Femur (tissue), 1 donor: ENCODE measurements around the gene EVC2.

ENCODE experiments used
- DNase-seq: peaks from one replicate; pipeline ENCODE4 v3.0.0-alpha.2; 2017

The EVC2 gene

GRCh38 chr4:5666741-5667140 is 41.6 kb downstream of the EVC2 start:
- DNase-seq: no peak

GRCh38 chr4:5664778-5665177 is 43.6 kb downstream of the EVC2 start:
- DNase-seq: no peak

GRCh38 chr4:5662555-5662954 is 45.8 kb downstream of the EVC2 start:
- DNase-seq: no peak

- DNase-seq: no peak
These were observed 47.1 kb downstream of the EVC2 start for GRCh38 chr4:5661237-5661636.

GRCh38 chr4:5660185-5660584 is 48.2 kb downstream of the EVC2 start:
- DNase-seq: no peak

DNA sequence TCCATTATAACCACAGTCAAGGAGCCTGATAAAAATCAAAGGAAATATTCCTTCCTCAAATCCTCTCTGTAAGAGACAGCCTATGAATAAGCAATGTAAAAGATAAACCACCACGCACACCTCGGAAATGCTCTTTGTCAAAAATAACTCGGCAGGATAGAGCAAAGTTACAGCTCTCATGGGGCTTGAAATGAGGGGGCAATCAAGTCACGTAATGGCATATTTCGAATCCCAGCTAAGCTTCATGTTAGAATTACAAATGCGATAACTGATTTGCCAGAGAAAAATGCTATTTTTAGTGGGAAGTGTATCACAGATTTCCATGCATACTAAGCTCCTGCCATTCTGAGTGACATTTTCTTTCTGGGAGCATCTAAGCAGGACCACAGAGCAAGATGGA is 49.4 kb downstream of the EVC2 start:
- no peak for DNase-seq

- no peak for DNase-seq
These were observed 51.9 kb downstream of the EVC2 start for GRCh38 chr4:5656415-5656814.

GRCh38 chr4:5654791-5655190 is 53.6 kb downstream of the EVC2 start:
- no peak for DNase-seq

GRCh38 chr4:5651089-5651488 is 57.3 kb downstream of the EVC2 start:
- DNase-seq: no peak

GRCh38 chr4:5650040-5650439 is 58.3 kb downstream of the EVC2 start:
- no peak for DNase-seq

DNA sequence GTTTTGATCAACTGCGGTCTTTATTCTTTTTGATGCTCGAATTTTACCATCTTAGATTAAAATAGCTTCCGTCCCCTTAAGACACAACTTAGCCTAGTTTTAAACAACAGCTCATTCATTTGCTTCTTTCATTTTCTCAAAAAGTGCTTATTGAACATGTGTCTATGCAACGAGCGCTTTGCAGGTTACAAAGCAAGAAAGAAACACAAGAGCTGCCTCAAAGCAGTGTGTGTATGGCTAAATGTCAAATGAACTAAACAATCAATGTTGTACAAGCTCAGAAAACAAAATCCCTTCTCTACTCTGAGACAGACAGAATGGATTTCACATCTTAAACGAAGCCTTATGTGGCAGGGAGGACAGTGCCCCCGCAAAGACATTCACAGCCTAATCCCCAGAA is 61.0 kb downstream of the EVC2 start:
- no peak for DNase-seq

DNA sequence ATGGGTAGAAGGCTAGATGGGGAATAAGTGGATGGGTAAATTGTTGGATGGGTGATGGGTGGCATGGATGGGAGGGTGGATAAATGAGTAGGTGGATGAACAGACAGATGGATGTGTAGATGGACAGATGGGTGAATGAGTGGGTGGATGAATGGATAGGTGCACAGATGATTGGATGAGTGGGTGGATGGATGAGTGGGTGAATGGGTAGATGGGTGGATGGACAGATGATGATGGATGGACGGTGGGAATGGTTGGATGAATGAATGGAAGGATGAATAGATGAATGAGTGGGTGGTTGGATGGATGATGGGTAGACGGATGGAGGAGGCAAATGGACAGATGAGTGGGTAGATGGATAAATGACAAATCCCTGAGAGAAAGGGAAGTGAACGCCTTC is 68.3 kb downstream of the EVC2 start:
- DNase-seq: no peak

DNA sequence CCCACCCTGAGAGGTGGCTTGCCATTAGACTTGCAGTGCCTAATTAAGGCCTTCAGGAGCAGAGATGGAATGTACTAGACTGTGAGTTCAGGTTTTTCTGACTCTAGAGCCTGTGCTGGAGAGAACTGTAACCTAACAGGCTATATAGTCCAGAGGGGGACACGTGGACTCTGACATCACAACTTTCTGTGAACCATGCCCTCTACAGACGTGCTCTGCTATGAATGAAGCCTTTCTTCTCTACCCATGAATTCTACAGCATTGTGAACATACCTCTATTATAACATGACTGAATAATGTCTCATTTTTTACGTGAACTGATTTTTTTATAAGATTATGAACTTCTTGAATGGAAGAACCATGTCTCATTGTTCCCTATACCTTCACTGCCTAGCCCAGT is 68.8 kb downstream of the EVC2 start:
- no peak for DNase-seq

DNA sequence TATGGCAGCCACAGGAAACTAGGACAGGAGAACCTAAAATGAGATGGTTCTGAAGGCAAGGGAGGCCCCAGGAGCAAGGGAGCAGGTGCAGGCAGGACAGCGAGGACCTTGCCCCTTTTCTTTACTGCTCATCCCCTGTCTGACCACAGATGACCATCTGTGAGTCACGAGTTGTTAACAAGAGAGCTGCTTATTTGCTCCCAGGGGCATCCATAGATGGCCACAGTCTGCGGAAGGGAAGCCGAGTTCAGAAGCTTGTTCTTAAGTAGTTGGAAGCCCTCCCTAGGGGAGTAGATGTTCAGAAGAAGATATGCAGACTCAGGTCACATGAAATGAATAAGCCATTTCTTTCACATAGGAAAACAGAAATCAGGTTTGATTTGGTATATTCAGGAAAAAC is 69.4 kb downstream of the EVC2 start:
- no peak for DNase-seq

GRCh38 chr4:5638316-5638715 is 70.0 kb downstream of the EVC2 start:
- DNase-seq: no peak

DNA sequence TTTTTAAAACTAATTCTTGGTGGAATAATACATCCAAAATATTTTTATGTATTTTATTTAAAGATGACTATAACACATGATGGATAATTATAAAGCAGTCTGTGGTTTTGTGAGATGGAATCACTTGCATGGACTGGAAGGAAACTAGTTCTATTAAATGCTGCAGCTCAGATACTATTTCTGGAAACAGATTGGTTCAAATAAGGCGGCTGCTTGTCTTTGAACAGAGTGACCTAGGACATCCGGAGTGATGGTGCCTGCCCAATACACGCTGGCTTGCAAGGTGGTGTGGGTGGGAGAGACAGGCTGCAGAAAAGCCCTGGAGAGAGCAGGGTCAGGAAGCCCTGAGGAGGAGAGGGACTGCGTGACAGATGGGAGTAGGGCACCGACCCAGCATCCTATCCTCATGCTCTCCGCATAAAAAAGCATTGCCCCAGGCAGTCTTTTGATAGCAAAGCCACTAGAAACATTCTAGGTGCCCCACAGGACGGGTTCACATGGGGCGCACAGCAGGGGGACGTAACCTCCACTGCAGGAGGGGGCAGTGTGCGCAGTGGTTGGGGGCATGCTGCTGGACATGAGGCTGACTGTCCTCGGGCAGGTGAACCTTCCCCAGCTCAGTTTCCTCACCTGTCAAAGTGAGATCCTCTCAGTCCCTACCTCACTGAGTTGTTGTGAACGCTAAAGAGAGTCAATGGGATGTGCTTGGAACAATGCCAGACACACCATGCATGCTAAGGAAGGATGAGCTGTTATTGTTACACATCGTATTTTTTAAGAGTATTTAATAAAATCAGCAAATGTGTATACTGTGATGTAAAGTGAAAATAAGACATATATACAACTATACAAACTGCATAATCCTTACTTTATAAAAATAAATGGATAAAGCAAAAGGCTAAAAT is 71.3 kb downstream of the EVC2 start:
- DNase-seq: no peak

DNA sequence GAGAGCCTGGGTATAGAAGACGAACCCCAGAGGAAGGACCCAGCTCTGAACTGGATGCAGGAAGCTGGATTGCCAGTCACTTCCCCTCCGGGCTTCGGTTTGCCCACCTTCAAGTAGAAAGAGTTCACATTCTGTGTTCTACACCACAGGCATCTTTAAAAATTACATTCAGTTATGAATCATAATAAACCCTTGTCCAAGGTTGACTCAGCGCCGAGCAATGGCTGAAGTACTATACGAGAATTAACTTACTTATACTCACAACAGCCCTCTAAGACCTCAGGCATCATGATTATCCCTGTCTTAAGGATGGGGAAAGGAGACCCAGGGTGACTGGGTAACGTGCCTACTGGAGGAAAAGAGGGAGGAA is 72.5 kb downstream of the EVC2 start:
- DNase-seq: no peak

DNA sequence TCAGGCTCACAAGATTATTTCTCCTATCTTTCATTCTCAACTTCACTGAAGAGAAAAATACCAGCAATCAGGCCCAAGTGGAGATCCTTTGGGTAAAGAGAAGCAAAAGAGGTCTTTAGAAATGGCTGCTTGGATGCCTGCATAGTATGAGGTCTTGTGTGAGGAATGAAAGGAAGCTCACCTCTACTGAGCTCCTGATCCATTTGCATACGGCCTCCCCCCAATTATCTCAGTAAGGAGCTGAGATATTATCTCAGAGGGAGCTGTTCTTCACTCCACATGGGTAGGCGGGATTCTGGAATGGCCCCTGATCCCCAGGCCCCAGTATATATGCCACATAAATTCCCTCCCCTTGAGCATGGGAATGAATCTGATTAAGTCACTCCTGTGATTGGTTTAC is 75.8 kb downstream of the EVC2 start:
- no peak for DNase-seq

GRCh38 chr4:5632066-5632440 is 76.3 kb downstream of the EVC2 start:
- no peak for DNase-seq

DNA sequence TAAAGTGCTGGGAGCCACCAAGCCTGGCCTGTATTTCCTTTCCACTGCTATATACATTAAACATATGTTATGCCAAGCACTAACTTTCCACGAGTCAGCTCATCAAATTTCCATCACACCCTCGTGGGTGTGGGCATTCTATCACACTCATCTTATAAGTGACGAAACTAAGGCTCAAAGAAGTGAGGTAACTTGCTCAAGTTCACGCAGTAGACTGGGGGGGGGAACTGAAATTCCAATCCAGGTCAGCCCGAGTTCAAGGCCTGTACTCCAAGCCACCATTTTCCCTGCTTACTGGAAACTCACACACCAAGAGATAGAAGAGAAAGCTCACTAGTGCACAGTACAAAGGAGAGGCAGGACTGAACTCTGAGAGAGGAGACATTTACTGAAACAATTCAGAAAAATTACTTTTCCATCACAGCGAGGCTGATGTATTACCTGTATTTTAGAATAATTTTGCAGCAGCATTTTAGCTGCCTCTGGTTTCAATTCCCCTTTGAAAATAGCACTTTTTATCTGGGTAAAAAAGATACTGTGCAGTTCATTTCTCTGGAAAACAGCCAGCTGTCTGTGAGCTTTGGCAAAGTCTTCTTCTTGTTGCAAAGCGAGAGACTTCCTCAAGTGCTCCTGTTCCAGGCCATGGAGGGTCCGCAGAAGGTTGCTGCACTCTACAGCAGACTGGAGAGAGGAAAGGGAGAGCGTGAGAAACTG is 76.8 kb downstream of the EVC2 start:
- no peak for DNase-seq

DNA sequence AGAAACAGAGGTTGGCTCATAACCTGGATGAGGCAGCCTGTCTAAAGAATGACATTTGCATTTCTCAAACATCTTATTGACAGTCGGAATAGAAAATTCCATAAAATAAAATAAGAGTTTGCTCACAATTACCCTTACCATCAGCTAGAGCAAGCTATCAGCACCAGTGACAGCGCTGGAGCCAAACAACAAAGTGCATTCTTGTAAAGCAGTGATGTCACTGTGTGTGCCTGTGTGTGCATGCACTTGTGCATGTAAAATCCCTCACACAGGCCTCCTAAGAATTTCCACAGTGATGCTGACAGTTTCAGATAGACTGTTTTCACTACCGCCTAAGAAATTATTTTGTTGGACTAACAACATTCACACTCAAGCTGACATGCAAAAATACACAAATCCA is 77.6 kb downstream of the EVC2 start:
- no peak for DNase-seq

DNA sequence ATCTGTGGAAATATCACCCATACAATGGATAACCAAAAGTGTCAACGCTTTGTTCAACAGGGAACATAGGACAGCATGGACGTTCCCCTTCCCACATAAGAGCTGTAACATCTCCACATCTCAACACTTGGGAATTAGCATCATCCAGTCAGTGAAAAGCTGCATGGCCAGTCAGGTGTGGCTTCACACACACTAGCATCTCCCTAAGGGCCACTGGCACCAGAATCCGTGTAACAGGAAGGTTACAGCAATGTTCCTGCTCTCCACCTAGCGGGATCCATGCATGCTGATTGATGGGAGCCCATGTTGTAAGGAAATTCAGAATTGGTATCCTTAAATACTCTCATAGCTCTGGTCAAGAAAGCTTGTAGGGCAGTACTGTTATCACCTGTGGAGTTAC is 78.8 kb downstream of the EVC2 start:
- no peak for DNase-seq

- no peak for DNase-seq
These were observed 81.4 kb downstream of the EVC2 start for GRCh38 chr4:5626913-5627312.

DNA sequence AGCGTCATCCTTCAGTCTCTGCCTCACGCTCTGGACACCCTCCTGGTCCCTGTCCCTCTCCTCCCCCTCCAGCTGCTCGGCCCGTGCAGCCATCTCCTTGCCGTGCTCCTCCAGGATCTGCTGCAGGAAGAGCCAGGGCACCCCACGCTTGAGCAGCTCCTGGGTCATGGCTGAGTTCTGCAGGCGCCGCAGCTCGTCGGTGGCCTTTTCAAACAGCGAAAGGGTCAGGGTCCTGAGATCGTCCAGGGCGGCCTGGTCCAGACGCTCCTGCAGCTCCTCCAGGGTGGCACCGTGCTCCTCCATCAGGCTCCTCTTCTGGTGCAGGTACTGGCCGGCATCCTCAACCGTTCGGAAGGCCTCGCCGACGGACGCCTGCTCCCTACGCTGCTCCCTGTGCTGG is 85.8 kb downstream of the EVC2 start:
- no peak for DNase-seq
